ENCODE data around the gene ACTL6A.

Gene ACTL6A

GRCh38 chr3:179599531-179599930 is 36.8 kb downstream of the ACTL6A start:
- no peaks in the 10 kb centered on the region for H3K9me3 ChIP-seq (ENCODE audit: insufficient read depth, low read depth, low read length)
- no peak overlapping the region for H3K9ac ChIP-seq (ENCODE audit: low read depth, low read length)
- no peaks in the 10 kb centered on the region for H3K4me1 ChIP-seq (ENCODE audit: insufficient read depth, low read length)
- no peak overlapping the region for H3K27ac ChIP-seq (ENCODE audit: low read length)
- no peak overlapping the region for H3K4me3 ChIP-seq (ENCODE audit: low read length)
- no peaks in the 10 kb centered on the region for H3K27me3 ChIP-seq (ENCODE audit: insufficient read depth, low read length)
- peaks cover 84% of the 10 kb centered on the region for H3K36me3 ChIP-seq (ENCODE audit: insufficient read depth, low read depth, low read length)

- no peaks in the 10 kb centered on the region for H3K4me1 ChIP-seq (ENCODE audit: insufficient read depth, low read length)
- H3K9me3 ChIP-seq (ENCODE audit: insufficient read depth, low read depth, low read length) = no peaks in the 10 kb centered on the region
- no peaks in the 10 kb centered on the region for H3K27me3 ChIP-seq (ENCODE audit: insufficient read depth, low read length)
- peak overlapping the region; percentile 80 for H3K4me3 ChIP-seq (ENCODE audit: low read length)
- peak overlapping the region; percentile 82; the same call in 1 of the 2 replicates for H3K9ac ChIP-seq (ENCODE audit: low read depth, low read length)
- H3K27ac ChIP-seq (ENCODE audit: low read length) = no peak overlapping the region
- peaks cover 52% of the 10 kb centered on the region for H3K36me3 ChIP-seq (ENCODE audit: insufficient read depth, low read depth, low read length)
These were observed 40.6 kb downstream of the ACTL6A start for GRCh38 chr3:179603321-179603720.

GRCh38 chr3:179603831-179604230 is 41.1 kb downstream of the ACTL6A start:
- Histone ChIP-seq H3K27me3 (ENCODE audit: insufficient read depth, low read length) (no peaks in the 10 kb centered on the region), H3K9me3 (ENCODE audit: insufficient read depth, low read depth, low read length) (no peaks in the 10 kb centered on the region), H3K4me3 (ENCODE audit: low read length) (peak overlapping the region; percentile 80), H3K4me1 (ENCODE audit: insufficient read depth, low read length) (no peaks in the 10 kb centered on the region), H3K36me3 (ENCODE audit: insufficient read depth, low read depth, low read length) (peaks cover 48% of the 10 kb centered on the region), H3K9ac (ENCODE audit: low read depth, low read length) (peak overlapping the region; percentile 82), H3K27ac (ENCODE audit: low read length) (peak overlapping the region; percentile 13)

GRCh38 chr3:179604321-179605078 is 41.8 kb downstream of the ACTL6A start, which contains the start of the genes MRPL47 and NDUFB5:
TSS of gene MRPL47 (minus strand) at chr3:179604638. CDS start at chr3:179604624, 14 bp downstream.
TSS of gene NDUFB5 (plus strand) at chr3:179604794. CDS start at chr3:179604816, 22 bp downstream.
- no peaks in the 10 kb centered on the region for H3K4me1 ChIP-seq (ENCODE audit: insufficient read depth, low read length)
- H3K27me3 ChIP-seq (ENCODE audit: insufficient read depth, low read length) = no peaks in the 10 kb centered on the region
- H3K9me3 ChIP-seq (ENCODE audit: insufficient read depth, low read depth, low read length) = no peaks in the 10 kb centered on the region
- H3K27ac ChIP-seq (ENCODE audit: low read length) = peak within 1 kb of the TSS; percentile 67
- H3K4me3 ChIP-seq (ENCODE audit: low read length) = peak within 1 kb of the TSS; percentile 80
- peaks cover 44% of the 10 kb centered on the region for H3K36me3 ChIP-seq (ENCODE audit: insufficient read depth, low read depth, low read length)
- H3K9ac ChIP-seq (ENCODE audit: low read depth, low read length) = peak within 1 kb of the TSS; percentile 82

- Histone ChIP-seq H3K9ac (ENCODE audit: low read depth, low read length) (no peak overlapping the region), H3K36me3 (ENCODE audit: insufficient read depth, low read depth, low read length) (peaks cover 23% of the 10 kb centered on the region), H3K27me3 (ENCODE audit: insufficient read depth, low read length) (no peaks in the 10 kb centered on the region), H3K4me3 (ENCODE audit: low read length) (no peak overlapping the region), H3K4me1 (ENCODE audit: insufficient read depth, low read length) (no peaks in the 10 kb centered on the region), H3K9me3 (ENCODE audit: insufficient read depth, low read depth, low read length) (no peaks in the 10 kb centered on the region), H3K27ac (ENCODE audit: low read length) (no peak overlapping the region)
These were observed 43.9 kb downstream of the ACTL6A start for GRCh38 chr3:179606534-179607085.

GRCh38 chr3:179608931-179609720 is 46.4 kb downstream of the ACTL6A start:
- H3K9ac ChIP-seq (ENCODE audit: low read depth, low read length) = no peak overlapping the region
- H3K4me1 ChIP-seq (ENCODE audit: insufficient read depth, low read length) = no peaks in the 10 kb centered on the region
- peaks cover 10% of the 10 kb centered on the region for H3K36me3 ChIP-seq (ENCODE audit: insufficient read depth, low read depth, low read length)
- H3K9me3 ChIP-seq (ENCODE audit: insufficient read depth, low read depth, low read length) = no peaks in the 10 kb centered on the region
- no peaks in the 10 kb centered on the region for H3K27me3 ChIP-seq (ENCODE audit: insufficient read depth, low read length)
- no peak overlapping the region for H3K4me3 ChIP-seq (ENCODE audit: low read length)
- H3K27ac ChIP-seq (ENCODE audit: low read length) = no peak overlapping the region

GRCh38 chr3:179610066-179610465 is 47.3 kb downstream of the ACTL6A start:
- Histone ChIP-seq H3K36me3 (ENCODE audit: insufficient read depth, low read depth, low read length) (peaks cover 10% of the 10 kb centered on the region), H3K9ac (ENCODE audit: low read depth, low read length) (no peak overlapping the region), H3K4me3 (ENCODE audit: low read length) (no peak overlapping the region), H3K27me3 (ENCODE audit: insufficient read depth, low read length) (no peaks in the 10 kb centered on the region), H3K4me1 (ENCODE audit: insufficient read depth, low read length) (no peaks in the 10 kb centered on the region), H3K27ac (ENCODE audit: low read length) (no peak overlapping the region), H3K9me3 (ENCODE audit: insufficient read depth, low read depth, low read length) (no peaks in the 10 kb centered on the region)

- H3K36me3 ChIP-seq (ENCODE audit: insufficient read depth, low read depth, low read length) = peaks cover 19% of the 10 kb centered on the region
- no peak overlapping the region for H3K4me3 ChIP-seq (ENCODE audit: low read length)
- no peaks in the 10 kb centered on the region for H3K27me3 ChIP-seq (ENCODE audit: insufficient read depth, low read length)
- H3K4me1 ChIP-seq (ENCODE audit: insufficient read depth, low read length) = no peaks in the 10 kb centered on the region
- no peak overlapping the region for H3K9ac ChIP-seq (ENCODE audit: low read depth, low read length)
- H3K9me3 ChIP-seq (ENCODE audit: insufficient read depth, low read depth, low read length) = no peaks in the 10 kb centered on the region
- no peak overlapping the region for H3K27ac ChIP-seq (ENCODE audit: low read length)
These were observed 51.1 kb downstream of the ACTL6A start for GRCh38 chr3:179613807-179614206.

- no peak overlapping the region for H3K4me3 ChIP-seq (ENCODE audit: low read length)
- H3K4me1 ChIP-seq (ENCODE audit: insufficient read depth, low read length) = no peaks in the 10 kb centered on the region
- no peaks in the 10 kb centered on the region for H3K27me3 ChIP-seq (ENCODE audit: insufficient read depth, low read length)
- H3K9ac ChIP-seq (ENCODE audit: low read depth, low read length) = no peak overlapping the region
- no peak overlapping the region for H3K27ac ChIP-seq (ENCODE audit: low read length)
- H3K9me3 ChIP-seq (ENCODE audit: insufficient read depth, low read depth, low read length) = no peaks in the 10 kb centered on the region
- H3K36me3 ChIP-seq (ENCODE audit: insufficient read depth, low read depth, low read length) = peaks cover 21% of the 10 kb centered on the region
These were observed 52.9 kb downstream of the ACTL6A start for GRCh38 chr3:179615458-179616173.

GRCh38 chr3:179622023-179622422 is 59.3 kb downstream of the ACTL6A start:
- H3K27me3 ChIP-seq (ENCODE audit: insufficient read depth, low read length) = no peaks in the 10 kb centered on the region
- no peak overlapping the region for H3K4me3 ChIP-seq (ENCODE audit: low read length)
- no peaks in the 10 kb centered on the region for H3K4me1 ChIP-seq (ENCODE audit: insufficient read depth, low read length)
- no peaks in the 10 kb centered on the region; the same call in 1 of the 2 replicates for H3K9me3 ChIP-seq (ENCODE audit: insufficient read depth, low read depth, low read length)
- H3K9ac ChIP-seq (ENCODE audit: low read depth, low read length) = no peak overlapping the region
- H3K36me3 ChIP-seq (ENCODE audit: insufficient read depth, low read depth, low read length) = peaks cover 58% of the 10 kb centered on the region
- H3K27ac ChIP-seq (ENCODE audit: low read length) = no peak overlapping the region

GRCh38 chr3:179624451-179624850 is 61.7 kb downstream of the ACTL6A start:
- H3K36me3 ChIP-seq (ENCODE audit: insufficient read depth, low read depth, low read length) = peaks cover 44% of the 10 kb centered on the region
- H3K4me1 ChIP-seq (ENCODE audit: insufficient read depth, low read length) = no peaks in the 10 kb centered on the region
- H3K4me3 ChIP-seq (ENCODE audit: low read length) = no peak overlapping the region
- H3K9me3 ChIP-seq (ENCODE audit: insufficient read depth, low read depth, low read length) = no peaks in the 10 kb centered on the region; the same call in 1 of the 2 replicates
- H3K27ac ChIP-seq (ENCODE audit: low read length) = no peak overlapping the region
- no peak overlapping the region for H3K9ac ChIP-seq (ENCODE audit: low read depth, low read length)
- H3K27me3 ChIP-seq (ENCODE audit: insufficient read depth, low read length) = no peaks in the 10 kb centered on the region

Measured in iPS-20b (cell line).